Stimulated activated CD4-positive, alpha-beta T cell treated with anti-CD3 and anti-CD28 coated beads, Interleukin-12 subunit alpha, Interleukin-12 subunit beta, amount 100 ng/mL, for 48 hours (primary cell): ENCODE results near the gene TRAPPC8.

Source experiments
- DNase-seq, 3 donors: peaks; one replicate each; pipeline ENCODE4 v3.0.0-alpha.2; 2020; ENCODE audit warnings: low read depth in 2 of 3, low spot score in 1 of 3

The TRAPPC8 gene

DNA sequence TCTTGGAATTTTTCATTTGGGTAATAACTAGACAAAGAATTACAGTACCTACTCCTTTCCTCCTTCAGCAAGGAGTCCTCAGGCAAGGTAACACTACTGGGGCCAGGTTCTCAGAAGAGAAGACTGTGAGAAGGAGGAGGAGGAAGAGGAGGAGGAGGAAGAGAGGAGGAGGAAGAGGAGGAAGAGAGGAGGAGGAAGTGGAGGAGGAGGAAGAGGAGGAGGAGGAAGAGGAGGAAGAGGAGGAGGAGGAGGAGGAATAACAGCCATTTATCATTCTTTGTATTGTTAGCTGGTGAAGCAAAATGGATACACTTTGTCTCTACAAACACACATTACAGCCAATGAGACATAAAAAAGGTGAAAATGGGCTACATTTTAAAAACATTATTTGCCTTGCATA is 149.4 kb downstream of the TRAPPC8 start:
- DNase-seq: no peak

GRCh38 chr18:31792580-31792911 is 150.4 kb downstream of the TRAPPC8 start:
- no peak for DNase-seq

GRCh38 chr18:31791817-31792579 is 150.9 kb downstream of the TRAPPC8 start:
- DNase-seq: no peak

DNA sequence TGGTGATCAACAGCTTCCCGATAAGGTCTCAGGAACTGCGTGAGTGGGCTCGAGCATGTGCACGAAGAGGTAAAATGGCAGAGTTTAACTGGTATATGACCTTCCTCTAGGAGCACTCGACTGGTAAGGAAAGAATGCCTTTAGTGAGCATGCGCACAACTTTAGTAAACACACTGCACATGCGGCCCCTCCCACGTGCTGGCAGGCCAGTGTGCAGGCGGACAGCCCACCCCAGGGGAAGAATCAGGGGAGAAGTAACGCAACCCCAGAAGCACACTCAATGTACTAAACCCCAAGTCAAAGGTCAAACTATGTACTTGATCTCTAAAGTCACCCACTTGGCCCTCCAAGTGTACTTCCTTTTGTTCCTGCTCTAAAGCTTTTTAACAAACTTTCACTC is 153.5 kb downstream of the TRAPPC8 start:
- no peak for DNase-seq

GRCh38 chr18:31783059-31783458 is 159.9 kb downstream of the TRAPPC8 start:
- no peak for DNase-seq
